Measurements from ENCODE around the gene GPC1. TPM values are rescaled to one million over a fixed set of nuclear protein-coding genes. Genes with fewer than 3 reads are reported as not detected.

GPC1 gene
- total RNA-seq, 4 donors from 2014 or later: 117 to 153 (median 144) TPM

GRCh38 chr2:240512109-240512485 lies 76.6 kb downstream of the GPC1 start:
- peaks cover 0 to 6% (median 0%) of the 10 kb centered on the region in 4 donors for H3K4me1 ChIP-seq
- no peaks in the 10 kb centered on the region for H3K9me3 ChIP-seq
- H3K27me3 ChIP-seq: no peaks in the 10 kb centered on the region
- peaks cover 0 to 53% (median 0%) of the 10 kb centered on the region in 3 donors for H3K36me3 ChIP-seq
- H3K27ac ChIP-seq: no peak overlapping the region
- no peak overlapping the region for H3K4me3 ChIP-seq
- DNase-seq (ENCODE audit: low spot score in 2 of 2): no peak
- 84 to 96% methylated on average over 8 to 11 of the region's 11 CpGs for WGBS, 2 donors
- TF ChIP-seq EP300 (IDR thresholded peaks at IDR 0.05) (no peak), POLR2A (IDR thresholded peaks at IDR 0.05) (no peak), CTCF (IDR thresholded peaks at IDR 0.05) (no peak)

- H3K9me3 ChIP-seq: no peaks in the 10 kb centered on the region
- peaks cover 0 to 47% (median 0%) of the 10 kb centered on the region in 3 donors for H3K36me3 ChIP-seq
- no peak overlapping the region for H3K27ac ChIP-seq
- TF ChIP-seq EP300 (IDR thresholded peaks at IDR 0.05) (no peak), CTCF (IDR thresholded peaks at IDR 0.05) (no peak), POLR2A (IDR thresholded peaks at IDR 0.05) (no peak)
- 95 to 96% methylated on average over 20 to 21 of the region's 21 CpGs for WGBS, 2 donors
- DNase-seq (ENCODE audit: low spot score in 2 of 2): no peak
- peaks cover 0 to 6% (median 0%) of the 10 kb centered on the region in 4 donors for H3K4me1 ChIP-seq
- H3K27me3 ChIP-seq: no peaks in the 10 kb centered on the region
- H3K4me3 ChIP-seq: no peak overlapping the region
These were observed 77.4 kb downstream of the GPC1 start for GRCh38 chr2:240512666-240513535.

GRCh38 chr2:240513549-240514287 lies 78.3 kb downstream of the GPC1 start:
- Histone ChIP-seq H3K36me3 (peaks cover 0 to 40% (median 0%) of the 10 kb centered on the region in 3 donors), H3K4me3 (no peak overlapping the region), H3K27me3 (no peaks in the 10 kb centered on the region), H3K9me3 (no peaks in the 10 kb centered on the region), H3K27ac (no peak overlapping the region), H3K4me1 (peaks cover 0 to 6% (median 0%) of the 10 kb centered on the region in 4 donors)
- DNase-seq (ENCODE audit: low spot score in 2 of 2): peak; percentile 64 to 85
- WGBS, 2 donors: 31 to 40% methylated on average over 12 to 13 of the region's 13 CpGs
- TF ChIP-seq POLR2A (IDR thresholded peaks at IDR 0.05) (no peak), CTCF (IDR thresholded peaks at IDR 0.05) (peak; percentile 59 to 80 (median 72)), EP300 (IDR thresholded peaks at IDR 0.05) (no peak)

- WGBS, 2 donors: 89 to 93% methylated on average over 2 of the region's 2 CpGs
- TF ChIP-seq EP300 (IDR thresholded peaks at IDR 0.05) (no peak), CTCF (IDR thresholded peaks at IDR 0.05) (no peak), POLR2A (IDR thresholded peaks at IDR 0.05) (no peak)
- H3K9me3 ChIP-seq: no peaks in the 10 kb centered on the region
- peaks cover 0 to 11% (median 0%) of the 10 kb centered on the region in 4 donors for H3K4me1 ChIP-seq
- H3K36me3 ChIP-seq: peaks cover 0 to 31% (median 0%) of the 10 kb centered on the region in 3 donors
- no peak for DNase-seq (ENCODE audit: low spot score in 2 of 2)
- H3K27me3 ChIP-seq: no peaks in the 10 kb centered on the region
- H3K27ac ChIP-seq: no peak overlapping the region
- no peak overlapping the region for H3K4me3 ChIP-seq
These were observed 79.2 kb downstream of the GPC1 start for GRCh38 chr2:240514631-240515030.

Data from tibial nerve (tissue), 4 donors.